Vagina (tissue), 2 donors: Measurements from ENCODE around the gene GFER. TPM values are rescaled to one million over a fixed set of nuclear protein-coding genes. Genes with fewer than 3 reads are reported as not detected.
A peak's percentile ranks its signal among the peaks of the same experiment; 100 is the strongest.

Source experiments
- DNase-seq, 2 donors: peaks; one replicate each; pipeline ENCODE4 v3.0.0-alpha.2; 2017; ENCODE audit errors: extremely low spot score in 2 of 2
- H3K27ac ChIP-seq: fragments of 200-600 bp; sonication (generic); one replicate; pipeline ENCODE4 v1.5.1; 2019
- H3K27me3 ChIP-seq: fragments of 200-600 bp; sonication (generic); one replicate; pipeline ENCODE4 v1.5.1; 2019
- H3K36me3 ChIP-seq, 2 donors: fragments of 200-600 bp; sonication (generic); one replicate each; pipeline ENCODE4 v1.5.1; 2017 to 2019
- H3K4me1 ChIP-seq: fragments of 200-600 bp; sonication (generic); one replicate; pipeline ENCODE4 v1.5.1; 2019
- H3K4me3 ChIP-seq, 2 donors: fragments of 200-600 bp; sonication (generic); 1 replicate in 1 of 2; 2 replicates in 1 of 2; pipeline ENCODE4 v1.5.1; 2016 to 2019
- H3K9me3 ChIP-seq: fragments of 200-600 bp; sonication (generic); one replicate; pipeline ENCODE4 v1.5.1; 2019
- POLR2A ChIP-seq, 2 donors: fragments of 450-650 bp; IDR thresholded peaks; one replicate each; pipeline ENCODE4 v1.6.1; 2017; ENCODE audit warnings: antibody characterized with exemption in 2 of 2, mild to moderate bottlenecking in 2 of 2, moderate library complexity in 2 of 2
- POLR2AphosphoS5 ChIP-seq, 2 donors: sonication (generic); formaldehyde crosslinking; IDR thresholded peaks; one replicate each; pipeline ENCODE4 v1.9.0; 2017; ENCODE audit warnings: antibody characterized with exemption in 2 of 2, mild to moderate bottlenecking in 2 of 2, low read depth in 1 of 2; ENCODE audit not compliant: insufficient read depth in 1 of 2
- intact Hi-C: fragments of 100-400 bp; cut with DNase I; formaldehyde crosslinking; loops from one replicate; pipeline ENCODE4 v1.15.1; 2023
- total RNA-seq: library from RNA; depleted of rRNA; stranded (reverse); fragments of >200 nt; gene quantifications from one replicate; pipeline ENCODE4 v1.2.3, GENCODE V29; 2016
- TF ChIP-seq, protein P1 (sequence below), 3 experiments: fragments of 450-650 bp in 2 of 3; fragments of 200-600 bp in 1 of 3; sonication (generic) in 1 of 3; IDR thresholded peaks; one replicate each; pipeline ENCODE4 v1.5.1; 2017 to 2019; ENCODE audit warnings: antibody characterized with exemption in 3 of 3, mild to moderate bottlenecking in 2 of 3, moderate library complexity in 2 of 3

GFER gene
- total RNA-seq, 1 donor from 2014 or later, result 11.5 TPM

DNA sequence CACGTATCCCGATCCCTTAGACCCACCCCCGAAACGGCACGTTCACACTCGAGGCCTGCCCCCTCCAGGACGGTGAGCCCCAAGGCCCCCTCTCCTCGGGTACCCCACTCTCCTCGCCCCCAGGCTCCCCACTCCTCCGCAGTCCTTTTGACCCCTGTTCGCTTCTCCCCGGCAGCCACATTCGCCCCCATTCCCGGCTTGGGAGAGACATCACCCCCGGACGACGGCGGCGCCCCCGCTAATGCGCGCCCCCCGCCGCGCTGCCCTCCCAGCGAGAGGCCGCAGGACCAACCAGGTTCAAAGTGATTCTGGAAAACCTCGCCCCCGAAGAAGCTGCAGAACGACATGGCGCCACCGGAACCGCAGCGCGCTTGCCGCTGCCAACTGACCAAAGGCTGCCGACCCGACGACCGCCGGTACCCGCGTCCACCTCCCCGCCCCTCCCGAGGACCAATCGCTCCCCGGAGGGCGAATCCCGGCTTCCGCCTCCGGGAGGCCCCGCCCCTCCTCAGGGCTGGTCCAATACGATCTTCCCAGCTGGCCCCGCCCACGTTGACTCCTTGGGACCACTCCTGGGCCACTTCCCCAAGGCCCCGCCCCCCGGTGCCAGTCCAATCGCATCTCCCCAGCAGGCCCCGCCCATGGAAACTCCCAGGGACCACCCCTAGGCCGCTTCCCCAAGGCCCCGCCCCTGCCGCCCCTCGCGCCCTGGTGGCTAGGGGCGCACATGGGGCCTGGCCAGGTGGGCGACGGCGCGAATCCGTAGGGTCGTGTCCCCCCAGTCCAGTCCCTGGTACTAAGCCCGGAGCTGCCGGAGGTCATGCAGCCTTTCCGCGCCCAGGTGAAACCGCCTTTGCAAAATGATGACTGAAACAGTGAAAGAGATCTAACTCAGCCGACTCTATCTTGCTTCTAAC lies 40.9 kb upstream of the GFER start, which contains the start of gene MSRB1:
Gene MSRB1, minus strand, starts transcription at position 390 of the 917 bp plus-strand sequence. Its CDS starts 43 bp downstream, at position 347.
- TF ChIP-seq, protein P1, sequence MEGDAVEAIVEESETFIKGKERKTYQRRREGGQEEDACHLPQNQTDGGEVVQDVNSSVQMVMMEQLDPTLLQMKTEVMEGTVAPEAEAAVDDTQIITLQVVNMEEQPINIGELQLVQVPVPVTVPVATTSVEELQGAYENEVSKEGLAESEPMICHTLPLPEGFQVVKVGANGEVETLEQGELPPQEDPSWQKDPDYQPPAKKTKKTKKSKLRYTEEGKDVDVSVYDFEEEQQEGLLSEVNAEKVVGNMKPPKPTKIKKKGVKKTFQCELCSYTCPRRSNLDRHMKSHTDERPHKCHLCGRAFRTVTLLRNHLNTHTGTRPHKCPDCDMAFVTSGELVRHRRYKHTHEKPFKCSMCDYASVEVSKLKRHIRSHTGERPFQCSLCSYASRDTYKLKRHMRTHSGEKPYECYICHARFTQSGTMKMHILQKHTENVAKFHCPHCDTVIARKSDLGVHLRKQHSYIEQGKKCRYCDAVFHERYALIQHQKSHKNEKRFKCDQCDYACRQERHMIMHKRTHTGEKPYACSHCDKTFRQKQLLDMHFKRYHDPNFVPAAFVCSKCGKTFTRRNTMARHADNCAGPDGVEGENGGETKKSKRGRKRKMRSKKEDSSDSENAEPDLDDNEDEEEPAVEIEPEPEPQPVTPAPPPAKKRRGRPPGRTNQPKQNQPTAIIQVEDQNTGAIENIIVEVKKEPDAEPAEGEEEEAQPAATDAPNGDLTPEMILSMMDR (IDR thresholded peaks at IDR 0.05), result no peak
- TF ChIP-seq POLR2A (IDR thresholded peaks at IDR 0.05) (peak in 1 of 2 donors; percentile 65), POLR2AphosphoS5 (IDR thresholded peaks at IDR 0.05; ENCODE audit: insufficient read depth in 1 of 2, low read depth in 1 of 2) (peak; percentile 82 to 89)
- intact Hi-C loops, result no loop called here

GRCh38 chr16:1944612-1945199 lies 39.3 kb upstream of the GFER start:
- Histone ChIP-seq H3K9me3 (no peaks in the 10 kb centered on the region), H3K4me3 (no peak overlapping the region), H3K27ac (no peak overlapping the region), H3K36me3 (peaks cover 0 to 12% of the 10 kb centered on the region in 2 donors), H3K4me1 (peaks cover 21% of the 10 kb centered on the region), H3K27me3 (no peaks in the 10 kb centered on the region)
- TF ChIP-seq POLR2A (IDR thresholded peaks at IDR 0.05) (no peak), POLR2AphosphoS5 (IDR thresholded peaks at IDR 0.05; ENCODE audit: insufficient read depth in 1 of 2, low read depth in 1 of 2) (no peak)
- TF ChIP-seq, protein P1 (IDR thresholded peaks at IDR 0.05), result no peak
- no peak for DNase-seq
- intact Hi-C loops, result no loop called here

More for the DNA sequence above, 40.9 kb upstream of the GFER start, which contains the start of gene MSRB1:
- Histone ChIP-seq H3K4me1 (peaks cover 21% of the 10 kb centered on the region), H3K27me3 (no peaks in the 10 kb centered on the region), H3K4me3 (peak within 1 kb of the TSS; percentile 77 to 97), H3K36me3 (peaks cover 0 to 27% of the 10 kb centered on the region in 2 donors), H3K9me3 (no peaks in the 10 kb centered on the region), H3K27ac (peak within 1 kb of the TSS; percentile 82)
- DNase-seq, result peak in 1 of 2 donors; percentile 98

- intact Hi-C loops, result no loop called here
- Histone ChIP-seq H3K4me1 (peaks cover 21% of the 10 kb centered on the region), H3K27me3 (no peaks in the 10 kb centered on the region), H3K4me3 (no peak overlapping the region), H3K9me3 (no peaks in the 10 kb centered on the region), H3K27ac (no peak overlapping the region), H3K36me3 (peaks cover 0 to 1% of the 10 kb centered on the region in 2 donors)
- TF ChIP-seq POLR2A (IDR thresholded peaks at IDR 0.05) (no peak), POLR2AphosphoS5 (IDR thresholded peaks at IDR 0.05; ENCODE audit: insufficient read depth in 1 of 2, low read depth in 1 of 2) (no peak)
- TF ChIP-seq, protein P1 (IDR thresholded peaks at IDR 0.05), result no peak
- no peak for DNase-seq
These were observed 38.2 kb upstream of the GFER start for GRCh38 chr16:1945559-1946391.

- Histone ChIP-seq H3K4me1 (peaks cover 16% of the 10 kb centered on the region), H3K36me3 (no peaks in the 10 kb centered on the region), H3K27ac (no peak overlapping the region), H3K4me3 (no peak overlapping the region), H3K27me3 (no peaks in the 10 kb centered on the region), H3K9me3 (no peaks in the 10 kb centered on the region)
- DNase-seq, result no peak
- no peak for TF ChIP-seq POLR2AphosphoS5 (IDR thresholded peaks at IDR 0.05; ENCODE audit: insufficient read depth in 1 of 2, low read depth in 1 of 2)
- no peak for TF ChIP-seq POLR2A (IDR thresholded peaks at IDR 0.05)
- TF ChIP-seq, protein P1 (IDR thresholded peaks at IDR 0.05), result no peak
- intact Hi-C loops, result no loop called here
These were observed 37.3 kb upstream of the GFER start for GRCh38 chr16:1946495-1947368.
